ENCODE results near the gene SHE.

GRCh38 chr1:154527192-154527591 is 25.0 kb upstream of the SHE start:
- TF ChIP-seq CTCF (IDR thresholded peaks at IDR 0.05) (no peak), POLR2A (IDR thresholded peaks at IDR 0.05) (no peak), POLR2AphosphoS5 (IDR thresholded peaks at IDR 0.05) (no peak)
